Superior temporal gyrus (tissue), 1 donor: ENCODE results near the gene ZXDA.

Experiments
- DNase-seq: peaks from one replicate; pipeline ENCODE4 v3.0.0-alpha.2; 2016; ENCODE audit errors: extremely low spot score

Gene ZXDA

DNA sequence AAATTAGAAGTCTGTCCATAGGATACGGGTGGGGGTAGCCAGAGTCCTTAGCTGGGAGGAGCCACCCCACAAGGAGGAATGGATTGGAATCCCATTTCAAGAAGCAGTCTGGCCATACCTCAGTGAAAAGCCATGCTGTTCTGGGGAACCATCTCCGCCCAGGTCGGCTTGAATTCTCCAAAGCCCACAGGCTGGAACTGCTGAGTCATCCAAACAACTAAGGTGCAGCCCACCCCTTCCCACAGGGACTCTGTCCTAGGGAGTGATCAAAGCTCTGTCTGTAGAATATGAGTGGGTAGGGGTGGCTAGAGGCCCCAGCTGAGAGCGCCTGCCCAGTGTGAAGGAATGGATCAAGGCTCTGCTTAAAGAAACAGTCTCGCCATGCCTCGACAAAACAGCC is 38.8 kb downstream of the ZXDA start:
- DNase-seq, result no peak
